PFSK-1 (cell line): ENCODE measurements around the gene RREB1.

Source experiments
- FOXP2 ChIP-seq: optimal IDR thresholded peaks from 2 replicates; pipeline ENCODE3; 2011; ENCODE audit warnings: borderline replicate concordance, control low read depth, inconsistent platforms; ENCODE audit not compliant: insufficient read depth; ENCODE audit errors: extremely low read length, extremely low read depth
- POLR2AphosphoS5 ChIP-seq: IDR thresholded peaks from 2 replicates; pipeline ENCODE4 v1.6.1; 2012; ENCODE audit warnings: low read depth, mild to moderate bottlenecking, control low read depth, low read length, moderate library complexity
- REST ChIP-seq, 2 experiments: IDR thresholded peaks; 2 replicates each; pipeline versions ENCODE4 v1.6.1 to v1.8.0; 2011 to 2012; ENCODE audit warnings: low read depth in 2 of 2, low read length in 2 of 2, control low read depth in 1 of 2, inconsistent platforms in 1 of 2, mild to moderate bottlenecking in 1 of 2, moderate library complexity in 1 of 2; ENCODE audit not compliant: insufficient read depth in 1 of 2
- SIN3A ChIP-seq: IDR thresholded peaks from 2 replicates; pipeline ENCODE4 v1.6.1; 2012; ENCODE audit warnings: mild to moderate bottlenecking, low read length, moderate library complexity, borderline replicate concordance; ENCODE audit not compliant: insufficient read depth
- TAF1 ChIP-seq: IDR thresholded peaks from 2 replicates; pipeline ENCODE4 v1.6.1; 2012; ENCODE audit warnings: low read length, control low read depth, borderline replicate concordance; ENCODE audit not compliant: insufficient read depth

DNA sequence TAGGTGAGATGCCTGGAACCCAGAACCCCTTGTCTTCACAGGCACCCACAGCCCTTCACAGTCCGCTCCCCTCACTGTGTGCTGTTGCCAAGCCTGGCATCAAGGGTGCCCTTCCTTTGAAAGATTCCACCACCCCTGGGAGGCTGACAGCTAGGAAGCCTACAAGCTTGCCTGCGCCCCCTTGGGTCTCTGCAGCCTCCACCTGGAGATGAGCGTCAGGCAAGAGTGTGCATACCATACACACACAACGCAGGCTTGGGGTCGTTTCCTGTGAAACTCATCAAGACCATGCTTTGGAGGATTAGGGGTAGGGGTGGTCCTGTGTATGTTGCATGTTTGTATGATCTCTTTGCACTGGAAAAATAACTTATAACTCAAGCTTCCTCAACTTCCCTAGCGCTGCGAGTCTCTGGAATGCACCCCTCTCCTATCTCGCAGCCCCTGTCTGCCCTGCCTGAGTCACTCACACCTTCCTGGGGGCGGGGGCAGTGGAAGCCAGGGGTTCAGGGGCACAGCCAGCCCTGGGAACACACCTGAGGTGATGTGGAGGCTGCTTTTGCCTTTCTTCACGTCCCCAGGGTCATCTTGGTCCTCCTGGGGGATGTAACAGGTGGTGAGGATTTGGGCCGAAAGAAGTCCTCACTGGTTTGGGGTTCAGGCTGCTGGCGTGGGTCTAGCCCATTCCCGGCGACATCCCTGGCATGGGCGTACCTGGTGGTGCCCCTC lies 138.1 kb downstream of the RREB1 start:
- TF ChIP-seq REST (IDR thresholded peaks at IDR 0.05; ENCODE audit: insufficient read depth in 1 of 2, low read depth in 2 of 2, low read length in 2 of 2) (no peak), POLR2AphosphoS5 (no peak), TAF1 (no peak), SIN3A (no peak), FOXP2 (no peak)
